Inferior parietal cortex (tissue), 1 donor: ENCODE measurements around the gene DCT.

Experiments used
- DNase-seq: peaks from one replicate; pipeline ENCODE4 v3.0.0-alpha.2; 2016; ENCODE audit errors: extremely low spot score

Gene DCT

DNA sequence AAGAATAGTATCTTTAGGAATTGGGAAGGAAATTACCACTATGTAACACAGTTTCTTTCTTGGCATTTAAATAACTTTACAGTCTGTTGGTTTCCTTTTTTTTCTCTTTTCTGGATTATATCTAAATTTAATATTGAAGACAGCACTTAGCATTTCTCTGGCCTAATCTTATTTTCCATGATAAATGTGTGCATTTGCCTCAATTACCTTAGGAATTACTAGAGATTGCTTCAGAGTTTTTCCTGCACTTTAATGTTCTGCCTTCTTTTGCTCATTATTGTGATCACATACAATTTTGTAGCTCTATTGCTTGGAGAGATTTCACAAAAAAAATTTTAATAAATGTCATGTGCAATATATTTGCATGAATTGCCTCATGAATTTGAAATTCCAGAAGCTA lies 25.1 kb downstream of the DCT start:
- no peak for DNase-seq

DNA sequence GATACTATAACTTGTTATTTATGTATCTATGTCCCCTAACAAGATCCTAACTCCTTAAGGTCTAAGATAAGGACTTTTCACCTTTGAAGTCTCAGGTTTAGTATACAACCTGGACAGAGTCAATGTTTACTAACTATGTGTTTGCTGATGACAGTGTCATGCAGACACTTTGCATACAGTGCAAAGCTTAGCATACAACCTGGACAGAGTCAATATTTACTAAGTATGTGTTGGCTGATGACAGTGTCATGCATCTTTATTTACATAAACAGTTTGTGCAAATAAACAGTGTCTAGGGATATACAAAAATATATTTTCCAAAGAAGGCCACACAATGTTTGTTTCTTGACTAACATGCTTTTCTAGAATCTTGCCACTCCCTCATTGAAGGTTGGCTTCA lies 34.7 kb downstream of the DCT start:
- no peak for DNase-seq

DNA sequence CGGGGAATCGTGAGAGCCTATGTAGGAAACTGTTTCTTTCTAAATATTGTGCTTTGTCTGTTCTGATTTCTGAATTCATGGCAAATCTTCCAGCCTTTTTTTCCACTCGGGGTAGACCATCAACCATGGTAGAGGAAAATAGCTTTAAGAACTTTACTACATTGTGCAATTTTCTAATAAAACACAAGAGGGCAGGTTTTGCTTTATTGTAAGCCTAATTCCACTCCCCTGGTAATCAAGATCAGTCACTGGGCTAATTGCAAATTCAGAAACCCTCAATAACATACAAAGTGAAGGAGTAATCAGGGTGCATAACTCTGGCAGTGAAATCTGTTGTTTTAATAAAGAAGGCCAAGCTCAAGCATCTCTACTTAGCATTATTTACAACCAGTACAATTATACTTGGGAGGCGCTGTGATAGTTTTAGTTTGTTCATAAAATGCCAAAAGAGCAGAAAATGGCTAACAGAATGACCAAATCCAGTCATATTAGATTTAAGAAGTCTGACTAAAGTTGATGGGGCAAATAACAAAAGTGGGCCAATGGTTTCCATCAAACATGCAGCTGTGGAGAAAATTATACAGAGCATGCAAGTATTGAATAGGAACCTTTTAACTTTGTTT lies 43.8 kb downstream of the DCT start:
- peak; percentile 84 for DNase-seq

DNA sequence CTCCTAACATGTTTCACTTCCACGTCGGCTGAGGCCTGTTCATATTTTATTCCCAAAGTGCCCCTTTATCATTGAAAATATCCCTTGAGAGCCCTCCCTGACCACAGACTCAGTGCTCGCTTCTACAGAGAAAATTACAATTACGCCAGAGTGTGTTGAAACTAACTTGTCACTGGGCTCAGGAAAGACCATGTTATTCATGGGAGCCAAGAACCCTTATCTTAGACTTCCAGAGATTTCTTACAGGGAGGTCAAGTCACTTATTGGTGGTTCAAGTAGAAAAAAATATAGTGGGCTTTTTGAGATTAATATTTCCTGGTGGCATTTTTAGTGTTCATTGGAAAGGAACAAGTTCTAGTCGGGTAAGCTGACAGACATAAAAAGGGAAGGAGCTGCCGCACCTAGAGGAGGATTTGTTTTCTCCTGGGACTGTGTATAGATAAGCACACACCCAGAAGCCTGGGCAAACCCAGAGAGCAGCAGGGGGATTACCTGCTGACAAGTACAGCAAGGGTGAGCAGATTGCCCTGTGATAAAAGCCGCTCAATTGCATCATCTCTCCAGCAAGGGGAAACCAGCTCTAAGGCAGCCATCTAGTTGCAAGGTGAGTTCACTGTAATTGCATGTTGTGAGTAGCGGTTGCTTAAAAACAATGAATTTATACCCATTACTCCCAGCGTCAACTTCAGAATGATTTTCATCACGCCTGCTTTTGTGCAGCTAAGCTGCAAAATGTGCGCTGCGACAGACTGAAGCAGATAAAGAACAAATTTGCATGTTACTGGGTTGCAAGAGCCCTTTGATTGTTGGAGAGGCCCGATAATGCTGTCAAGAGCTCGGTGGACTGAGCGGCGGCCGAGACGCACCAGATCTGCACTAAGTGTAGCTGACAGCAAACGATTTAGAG lies 46.2 kb downstream of the DCT start:
- no peak for DNase-seq

DNA sequence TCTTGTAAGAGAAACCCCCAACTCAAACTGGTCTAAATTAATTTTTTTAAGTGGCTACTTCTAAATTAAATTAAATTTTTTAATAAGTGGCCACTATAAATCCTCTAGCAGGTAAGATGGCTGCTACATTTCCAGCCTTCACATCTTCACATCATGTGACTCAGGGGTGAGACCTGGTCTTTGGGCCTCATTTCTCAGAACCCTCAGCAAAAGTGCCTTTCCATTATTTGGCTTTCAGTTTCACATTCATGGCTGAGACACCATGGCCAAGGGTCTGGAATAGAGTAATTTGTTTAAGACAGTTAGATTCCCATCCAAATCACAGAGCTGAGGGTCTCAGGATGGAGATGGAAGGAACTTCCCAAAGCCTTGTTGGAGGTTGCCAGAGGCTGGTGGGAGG lies 47.5 kb downstream of the DCT start:
- no peak for DNase-seq

DNA sequence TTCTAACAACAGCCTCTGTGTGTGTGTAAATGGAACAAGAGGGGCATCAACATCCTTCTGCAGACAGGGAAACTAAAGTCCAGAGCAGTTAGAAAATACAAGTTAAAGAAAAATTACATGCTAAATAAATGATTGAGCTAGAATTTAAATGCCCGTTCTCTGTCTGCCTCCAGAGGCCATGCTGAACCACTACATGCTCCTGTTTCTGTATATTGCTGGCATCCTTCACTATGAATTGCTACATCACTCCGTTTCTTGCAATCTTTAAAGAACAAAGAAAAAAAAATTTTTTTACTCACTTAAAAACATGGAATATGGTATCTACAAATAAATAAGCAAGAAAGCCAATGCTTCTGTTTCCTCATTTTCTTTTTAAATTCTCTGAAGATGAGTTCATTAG lies 47.9 kb downstream of the DCT start:
- DNase-seq, result no peak

DNA sequence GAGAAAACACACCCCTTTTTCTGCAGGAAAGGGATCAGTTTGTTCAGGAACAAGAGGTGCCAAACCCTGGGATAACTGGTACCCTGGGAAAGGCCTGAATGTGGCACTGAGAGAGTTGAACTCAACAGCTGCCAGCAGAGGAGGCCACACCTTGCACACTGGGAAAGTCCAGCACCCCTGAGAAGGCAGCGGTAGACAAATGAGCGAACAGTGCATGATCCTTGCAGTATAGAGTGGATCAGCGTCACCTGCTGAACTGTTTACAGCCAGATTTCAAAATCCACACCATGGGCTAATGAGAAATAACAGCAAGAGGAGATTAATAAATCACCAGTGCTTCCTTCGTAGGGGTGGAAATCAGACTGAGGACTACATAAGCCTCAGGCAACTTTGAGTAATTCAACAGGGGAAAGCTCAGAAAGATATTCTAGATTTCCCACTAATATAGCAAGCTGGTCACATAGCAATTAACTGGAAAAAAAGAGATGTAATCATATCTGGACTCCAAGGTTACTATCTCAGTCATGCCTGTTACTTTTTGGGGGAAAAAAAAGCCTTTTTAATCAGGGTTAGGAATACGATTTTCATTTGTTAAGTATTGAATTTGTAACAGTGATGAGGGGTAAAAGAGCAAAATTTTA lies 52.0 kb downstream of the DCT start:
- no peak for DNase-seq

DNA sequence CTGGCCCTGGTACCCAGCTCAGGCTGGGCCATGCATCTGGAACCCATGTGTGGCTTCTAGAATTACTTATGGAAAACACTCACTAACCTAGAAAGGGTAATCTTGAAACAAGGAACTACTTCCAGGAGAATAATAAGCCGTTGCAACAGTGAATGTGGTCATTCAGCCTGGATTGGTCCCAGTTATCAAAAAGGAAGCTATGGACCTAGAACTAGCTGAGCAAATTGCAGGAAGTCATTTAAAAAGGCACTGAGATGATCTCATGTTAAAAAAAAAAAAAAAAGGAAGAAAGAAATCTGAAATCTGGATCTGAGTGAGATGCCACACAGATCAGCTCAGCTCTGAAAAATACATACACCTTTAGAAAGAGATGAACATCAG lies 59.6 kb downstream of the DCT start:
- no peak for DNase-seq

DNA sequence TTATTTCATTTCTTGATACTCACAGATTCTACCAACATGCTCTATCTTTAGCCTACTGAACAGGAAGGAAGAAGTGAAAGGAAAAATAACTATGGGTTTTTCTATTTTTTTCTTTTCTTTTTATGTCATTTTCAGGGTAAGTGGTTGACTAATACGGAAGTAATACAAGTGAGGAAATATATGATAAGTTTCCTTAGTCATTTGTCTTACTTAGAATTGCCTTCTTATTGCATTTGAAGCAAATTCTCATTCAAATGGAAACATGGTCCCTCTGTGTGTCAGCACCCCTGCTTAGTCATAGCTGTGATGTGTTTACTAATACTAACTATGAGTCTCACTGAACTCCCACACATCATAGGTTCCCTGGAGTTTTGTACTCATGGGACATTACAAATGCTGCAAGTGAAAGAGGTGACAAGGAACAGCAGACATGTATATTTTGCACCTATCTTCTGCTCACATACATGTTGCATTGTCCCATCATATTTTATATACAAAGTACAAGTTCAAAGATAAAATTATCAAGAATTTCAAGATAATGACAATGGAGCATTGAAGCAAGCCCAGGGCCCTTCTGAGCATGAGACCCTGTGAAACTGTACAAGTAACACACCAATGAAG lies 60.1 kb downstream of the DCT start:
- DNase-seq, result no peak

DNA sequence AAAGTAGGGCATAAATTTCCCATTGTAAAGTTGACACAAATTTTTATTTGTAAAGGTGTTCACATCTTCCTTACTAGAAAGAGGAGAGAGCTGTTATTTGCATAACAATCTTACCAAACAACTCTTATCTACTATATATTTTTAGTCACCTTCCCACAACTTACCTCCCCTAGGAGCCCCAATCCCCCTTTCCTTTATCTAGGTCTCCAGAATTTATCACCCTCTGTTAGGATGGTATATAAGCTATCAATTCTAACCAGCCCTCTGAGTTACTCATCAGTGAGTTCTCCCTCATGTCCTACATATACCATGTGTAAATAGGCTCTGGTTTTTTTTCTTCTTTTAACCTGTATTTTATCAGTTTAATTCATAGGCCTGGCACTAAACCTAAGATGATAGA lies 62.2 kb downstream of the DCT start:
- DNase-seq, result no peak

DNA sequence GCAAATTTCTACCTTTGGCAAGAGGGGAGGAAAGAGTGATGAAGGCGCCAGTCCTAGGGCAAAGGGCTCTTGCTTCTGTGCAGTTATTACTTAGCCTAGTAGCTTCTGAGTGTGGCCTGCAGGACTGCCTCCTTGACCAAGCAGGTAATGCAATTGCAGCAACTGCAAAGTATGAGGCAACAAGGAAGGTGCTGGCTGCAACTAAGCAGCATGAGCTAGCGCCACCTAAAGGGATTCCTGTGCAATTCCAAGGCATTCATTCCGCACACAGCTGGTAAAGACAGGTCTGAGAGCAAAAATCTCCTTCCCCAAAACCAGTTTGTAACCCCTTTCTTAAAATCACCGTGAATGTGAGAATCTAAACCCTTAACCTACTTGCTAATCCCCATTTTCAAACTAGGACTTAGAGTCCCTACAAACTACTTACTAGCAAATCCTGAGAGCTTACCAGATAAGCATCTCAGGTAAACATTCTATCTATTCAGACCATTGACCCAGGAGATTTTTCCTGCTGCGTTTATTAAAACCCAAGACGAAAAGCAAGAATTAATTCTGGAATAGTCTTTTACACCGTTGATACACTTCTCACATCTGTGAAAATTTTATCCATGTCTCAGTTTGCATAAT lies 62.9 kb downstream of the DCT start:
- DNase-seq, result no peak

DNA sequence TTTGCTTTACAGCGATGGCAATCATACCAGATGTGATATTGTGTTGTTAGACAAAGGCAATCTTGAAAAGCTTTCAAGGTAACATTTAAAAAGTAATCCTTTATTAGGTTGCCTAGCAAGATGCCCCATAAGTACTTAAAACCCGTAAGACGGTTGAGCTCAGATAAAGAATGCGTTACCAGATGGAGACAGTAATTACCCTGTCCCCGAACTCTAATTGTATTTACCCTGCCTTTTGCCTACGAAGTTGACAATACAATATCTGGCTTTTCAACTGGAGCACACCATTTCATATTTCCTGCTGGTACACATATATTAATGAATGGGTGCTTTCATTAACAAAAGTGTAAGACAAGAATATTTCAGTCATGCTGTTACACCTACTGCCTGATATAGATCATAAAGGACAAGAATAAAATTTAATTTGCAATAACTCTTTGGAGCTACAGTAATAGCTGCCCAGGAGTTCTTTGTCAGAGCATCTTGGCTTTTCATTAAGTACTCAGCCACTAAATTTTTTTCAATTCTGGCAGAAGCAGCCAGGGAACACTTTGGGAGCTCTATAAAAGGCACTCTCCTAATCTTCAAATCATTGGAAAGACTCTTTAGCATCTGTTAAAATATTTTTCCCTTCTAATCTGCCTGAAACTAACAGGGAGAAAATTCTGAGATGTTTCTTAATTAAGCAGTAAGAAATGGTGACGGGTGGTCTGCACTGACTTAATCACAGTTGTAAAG lies 63.8 kb downstream of the DCT start:
- no peak for DNase-seq

DNA sequence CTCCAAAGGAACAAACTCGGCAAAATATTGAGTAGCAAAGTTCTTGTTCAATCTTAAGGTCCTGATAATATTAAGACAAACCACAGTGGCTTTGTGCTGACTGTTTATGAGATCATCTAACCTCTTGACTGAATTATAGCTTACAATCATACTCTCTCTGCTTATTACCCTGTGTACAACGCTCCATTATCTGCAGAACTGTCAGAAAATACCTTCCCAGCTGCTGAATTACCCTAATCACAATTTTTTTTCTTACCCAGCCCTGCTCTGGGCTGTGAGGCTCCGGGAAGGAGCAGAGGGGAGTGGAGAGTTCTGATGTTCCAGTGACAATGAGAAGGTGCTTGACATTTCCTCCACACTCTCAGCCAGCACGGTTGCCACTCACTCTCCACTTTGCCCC lies 64.8 kb downstream of the DCT start:
- DNase-seq, result no peak

DNA sequence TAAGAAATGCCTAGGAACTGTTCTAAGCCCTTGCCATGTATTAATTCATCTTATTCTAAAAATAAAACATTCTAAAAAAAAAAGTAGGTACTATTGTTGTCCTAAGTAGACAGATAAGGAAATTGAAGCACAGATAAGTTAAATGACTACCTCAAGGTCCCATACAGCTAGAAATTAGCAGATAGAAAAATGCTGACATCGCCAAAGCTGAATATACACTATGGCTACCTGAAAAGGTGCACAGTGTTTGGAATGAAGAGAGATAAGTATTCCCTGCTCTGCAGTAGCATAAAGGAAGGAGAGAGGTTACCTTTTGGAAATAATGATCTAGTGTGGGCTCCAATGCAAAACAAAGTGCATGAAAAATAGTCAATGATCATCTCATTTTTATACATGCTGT lies 65.3 kb downstream of the DCT start:
- DNase-seq, result no peak

DNA sequence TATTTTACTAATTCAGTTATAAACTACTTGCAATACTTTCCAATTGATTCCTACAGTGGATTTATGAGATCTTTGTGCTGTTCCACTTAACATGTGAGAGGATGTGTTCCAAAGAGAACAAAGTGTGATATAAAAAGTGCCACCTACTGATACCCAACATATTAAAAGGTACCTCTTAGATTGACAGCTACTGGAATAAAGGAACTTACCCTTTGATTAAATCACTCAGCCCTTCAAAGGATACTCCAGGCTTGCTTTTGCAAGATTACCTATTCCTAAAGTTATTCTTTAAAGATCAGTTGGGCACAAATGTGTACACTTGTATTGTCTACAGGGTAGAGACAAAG lies 65.9 kb downstream of the DCT start:
- no peak for DNase-seq

DNA sequence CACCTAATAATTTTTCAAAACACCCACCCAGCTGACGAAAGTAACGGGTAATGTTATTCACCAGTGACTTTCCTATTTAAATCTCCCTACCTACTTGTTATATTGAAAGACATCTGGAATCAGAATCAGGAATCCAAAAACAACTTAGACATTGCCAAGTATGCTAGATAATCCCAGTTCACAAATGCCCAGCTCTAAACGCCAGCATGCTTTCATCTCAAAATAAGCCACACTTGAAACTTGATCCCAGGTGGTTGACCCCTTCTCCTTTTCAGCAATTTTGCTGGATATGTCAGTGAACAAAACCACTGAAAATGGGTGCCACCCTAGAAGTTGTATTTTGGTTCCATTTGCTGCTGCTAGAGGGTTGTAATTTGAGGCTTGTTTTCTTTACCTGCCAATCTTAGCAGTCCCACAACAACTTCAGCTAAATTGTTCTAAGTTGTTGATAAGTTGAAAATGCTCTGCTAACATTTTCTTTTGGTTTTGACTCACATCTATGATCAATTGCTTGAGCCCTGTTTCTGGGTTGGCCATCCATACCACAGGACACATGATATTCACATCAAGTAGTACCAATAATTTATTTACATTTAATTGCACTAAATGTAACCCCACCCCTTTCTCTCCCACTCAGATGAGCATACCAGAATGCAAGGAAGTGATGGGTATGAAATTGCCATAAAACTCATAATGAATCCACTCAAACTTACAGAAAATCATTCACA lies 66.4 kb downstream of the DCT start:
- DNase-seq, result no peak

DNA sequence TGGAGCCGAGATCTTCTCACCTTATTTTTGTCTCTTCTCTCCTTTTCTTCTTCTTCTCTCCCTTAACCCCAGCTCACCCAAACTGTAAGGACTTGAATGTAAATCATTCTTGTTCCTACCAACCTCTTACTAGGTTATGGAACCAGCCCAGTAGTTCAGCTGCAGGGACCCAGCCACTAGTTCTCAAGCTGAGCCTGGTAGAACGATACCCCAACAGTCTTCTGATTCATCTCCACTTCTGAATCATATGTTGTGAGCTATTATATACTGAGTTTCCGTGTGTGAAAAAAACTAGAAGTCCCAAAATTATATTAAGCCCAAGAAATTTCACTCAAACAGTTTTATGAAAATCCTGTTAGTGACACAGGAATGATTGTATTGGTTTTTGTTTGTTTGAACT lies 67.7 kb downstream of the DCT start:
- DNase-seq, result no peak

DNA sequence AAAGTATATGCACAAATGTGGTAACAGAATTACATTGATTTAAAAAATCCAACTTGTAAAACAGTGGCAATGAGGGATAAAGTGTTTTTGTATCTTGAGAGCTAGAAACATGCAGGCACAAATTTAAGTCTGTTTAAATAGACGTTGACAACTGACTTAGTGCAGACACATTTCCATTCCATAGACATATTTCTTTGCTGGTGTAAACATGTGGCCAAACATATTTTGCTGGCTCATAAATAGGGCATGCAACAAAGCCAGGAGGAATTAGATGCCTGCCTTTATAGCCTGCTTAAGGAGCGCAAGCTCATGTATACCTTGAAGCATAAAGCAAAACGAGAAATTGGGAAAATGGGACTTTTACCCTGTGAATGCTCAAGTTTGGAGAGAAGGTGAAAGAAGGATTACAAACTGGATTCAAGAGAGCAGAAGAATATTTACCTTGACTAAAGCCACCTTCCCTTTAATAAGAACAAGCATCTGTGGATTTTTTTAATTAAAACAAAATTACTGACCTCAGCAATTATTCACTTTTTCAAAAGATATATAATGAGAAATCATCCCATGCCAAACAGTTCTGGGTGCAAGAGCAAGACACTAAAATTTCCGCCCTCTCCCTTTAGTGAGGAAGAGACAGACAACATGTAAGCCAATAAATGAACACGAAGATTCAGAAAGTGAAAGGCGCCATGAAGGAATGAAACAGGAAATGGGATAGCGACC lies 71.0 kb downstream of the DCT start:
- no peak for DNase-seq

DNA sequence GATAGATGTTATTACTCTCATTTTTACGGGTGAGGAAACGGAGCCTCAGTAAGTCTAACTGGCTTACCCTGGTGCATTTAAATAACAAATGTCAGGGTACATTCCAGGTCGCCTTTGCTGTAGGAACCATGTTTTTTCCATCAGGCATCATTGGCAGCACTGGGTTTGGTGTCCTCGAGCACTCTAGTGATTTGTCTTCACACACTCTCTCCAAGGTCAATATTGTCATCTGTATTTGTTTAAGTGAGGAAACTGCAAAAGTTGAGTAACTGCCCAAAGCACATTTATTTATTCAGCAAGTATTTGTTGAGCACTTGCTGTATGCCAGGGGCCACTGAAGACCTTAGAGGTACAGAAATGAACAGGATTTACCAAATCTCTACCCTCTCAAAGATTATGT lies 78.6 kb downstream of the DCT start:
- no peak for DNase-seq

DNA sequence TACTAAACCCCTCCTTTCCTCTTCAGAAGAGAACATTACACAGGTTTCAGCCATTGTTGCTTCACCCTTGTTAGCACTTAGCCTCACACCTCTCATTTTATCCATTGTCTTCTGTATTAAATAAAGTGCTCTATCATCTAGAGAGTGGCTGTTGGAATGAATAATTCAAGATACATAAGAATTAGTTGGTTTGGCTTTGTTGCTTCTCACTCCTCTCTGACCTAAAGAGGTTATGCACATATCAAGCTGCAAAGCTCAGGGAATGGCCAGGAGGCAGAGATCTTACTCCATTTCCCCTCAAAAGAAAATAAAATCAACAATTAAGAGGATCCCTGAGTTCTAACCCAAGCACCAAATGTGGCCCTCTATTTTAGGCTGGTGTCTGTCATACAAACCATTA lies 79.7 kb downstream of the DCT start:
- DNase-seq, result no peak
